Measurements from ENCODE around the gene ADAMTS17.
"Not testable (repeated sequence)": the region's sequence is repeated elsewhere in the genome, so short reads cannot be mapped to it uniquely, and the experiment has no call there.

Gene ADAMTS17

GRCh38 chr15:100348578-100348977 lies 6.8 kb upstream of the ADAMTS17 start:
- no peak for TF ChIP-seq CTCF (conservative IDR thresholded peaks at IDR 0.05)
- no peak overlapping the region for H3K27ac ChIP-seq

- no peak overlapping the region for H3K27ac ChIP-seq
- TF ChIP-seq CTCF (conservative IDR thresholded peaks at IDR 0.05) = no peak
Observed at GRCh38 chr15:100346866-100347512, 5.2 kb upstream of the ADAMTS17 start.

GRCh38 chr15:100345438-100345837 lies 3.7 kb upstream of the ADAMTS17 start:
- no peak for TF ChIP-seq CTCF (conservative IDR thresholded peaks at IDR 0.05)
- no peak overlapping the region for H3K27ac ChIP-seq

GRCh38 chr15:100343251-100343650 lies 1.5 kb upstream of the ADAMTS17 start:
- no peak overlapping the region for H3K27ac ChIP-seq
- TF ChIP-seq CTCF (conservative IDR thresholded peaks at IDR 0.05) = no peak

GRCh38 chr15:100341239-100341749 lies 481 bp downstream of the ADAMTS17 start:
- TF ChIP-seq CTCF (conservative IDR thresholded peaks at IDR 0.05) = no peak
- H3K27ac ChIP-seq = peak overlapping the region; percentile 56; the same call in 1 of the 2 replicates

GRCh38 chr15:100340721-100341238 lies 995 bp downstream of the ADAMTS17 start:
- H3K27ac ChIP-seq = peak overlapping the region; percentile 56; the same call in 1 of the 2 replicates
- no peak for TF ChIP-seq CTCF (conservative IDR thresholded peaks at IDR 0.05)

GRCh38 chr15:100339999-100340398 lies 1.8 kb downstream of the ADAMTS17 start:
- TF ChIP-seq CTCF (conservative IDR thresholded peaks at IDR 0.05) = no peak
- H3K27ac ChIP-seq = no peak overlapping the region

- not testable (repeated sequence) for H3K27ac ChIP-seq
Observed at GRCh38 chr15:100339451-100339850, 2.3 kb downstream of the ADAMTS17 start.

Measured in VCaP (cell line).